ENCODE results near the gene ARL1. TPM values are rescaled to one million over a fixed set of nuclear protein-coding genes. Genes with fewer than 3 reads are reported as not detected.

The ARL1 gene
- total and polyA plus RNA-seq, 2 of the 13 experiments (the other 11 are each of a cell fraction or from before 2014, with no cell fraction given) = 90.9 to 123 TPM

DNA sequence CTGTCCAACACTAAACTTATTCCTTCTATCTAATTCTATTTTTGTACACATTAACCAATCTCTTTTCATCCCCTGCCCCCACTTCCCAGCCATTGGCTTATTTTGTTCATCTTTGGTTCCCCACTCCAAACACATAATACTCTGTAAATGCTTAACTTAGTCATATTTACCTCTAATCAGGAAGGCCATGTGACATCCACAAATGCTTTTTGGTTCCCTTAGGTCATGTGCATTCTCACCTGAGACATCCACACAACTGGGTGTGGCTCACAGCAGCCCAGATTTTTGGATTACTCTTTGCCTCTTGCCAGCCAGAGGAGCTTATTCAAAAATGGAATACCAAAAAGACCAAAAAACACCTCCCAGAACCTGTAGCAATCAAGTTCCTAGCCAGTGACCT lies 28.4 kb downstream of the ARL1 start:
- POLR2A ChIA-PET = no interaction called here
- H3K4me2 ChIP-seq (ENCODE audit: low read depth, low read length) = no peak overlapping the region
- BruUV-seq (replicated peaks) = no TSS peak
- no peak overlapping the region for H2AFZ ChIP-seq (ENCODE audit: low read length)
- no peaks in the 10 kb centered on the region for H3K79me2 ChIP-seq (ENCODE audit: insufficient read depth, low read length)
- intact Hi-C loops (cut with micrococcal nuclease; ENCODE audit: unreplicated experiment) (no loop called here), in situ Hi-C loops (cut with HindIII; ENCODE audit: extremely low pct_ligation_motif_present, low pct_unique_long_range_greater_than_20kb) (no loop called here)
- DNase-seq (ENCODE audit: low spot score) (no peak), FAIRE-seq (no peak), ATAC-seq (no peak; the same call in 2 of the 3 replicates)
- no peaks in the 10 kb centered on the region for H3K9me3 ChIP-seq (ENCODE audit: low read length)
- no peaks in the 10 kb centered on the region for H4K20me1 ChIP-seq (ENCODE audit: insufficient read depth, low read length)
- H3K9ac ChIP-seq (ENCODE audit: insufficient read depth, low read depth, low read length) = no peak overlapping the region
- H3K4me3 ChIP-seq (replicated peaks in 1 of 3; ENCODE audit: insufficient read depth in 1 of 3, low read depth in 2 of 3, low read length in 3 of 3) = no peak overlapping the region
- peaks cover 13 to 45% of the 10 kb centered on the region in 2 experiments; a peak in 4 of 5 replicates for H3K36me3 ChIP-seq (replicated peaks in 1 of 2; ENCODE audit: control insufficient read depth in 1 of 2, insufficient read depth in 2 of 2, low read length in 2 of 2)
- no peak for TF ChIP-seq MBD4 (IDR thresholded peaks at IDR 0.05; ENCODE audit: borderline replicate concordance, low read length)
- no peak for TF ChIP-seq PITX1 (CRISPR knock-in tag; IDR thresholded peaks at IDR 0.05)
- no peak for TF ChIP-seq NR2C2 (CRISPR knock-in tag; IDR thresholded peaks at IDR 0.05; ENCODE audit: borderline replicate concordance)
- no peak for TF ChIP-seq MED1 (CRISPR knock-in tag; IDR thresholded peaks at IDR 0.05)
- no peak for TF ChIP-seq ZNF124 (CRISPR knock-in tag; IDR thresholded peaks at IDR 0.05)
- TF ChIP-seq SSRP1 (CRISPR knock-in tag; IDR thresholded peaks at IDR 0.05) = no peak
- no peak for TF ChIP-seq THYN1 (CRISPR knock-in tag; IDR thresholded peaks at IDR 0.05; ENCODE audit: borderline replicate concordance, low read depth)
- TF ChIP-seq, protein P1, sequence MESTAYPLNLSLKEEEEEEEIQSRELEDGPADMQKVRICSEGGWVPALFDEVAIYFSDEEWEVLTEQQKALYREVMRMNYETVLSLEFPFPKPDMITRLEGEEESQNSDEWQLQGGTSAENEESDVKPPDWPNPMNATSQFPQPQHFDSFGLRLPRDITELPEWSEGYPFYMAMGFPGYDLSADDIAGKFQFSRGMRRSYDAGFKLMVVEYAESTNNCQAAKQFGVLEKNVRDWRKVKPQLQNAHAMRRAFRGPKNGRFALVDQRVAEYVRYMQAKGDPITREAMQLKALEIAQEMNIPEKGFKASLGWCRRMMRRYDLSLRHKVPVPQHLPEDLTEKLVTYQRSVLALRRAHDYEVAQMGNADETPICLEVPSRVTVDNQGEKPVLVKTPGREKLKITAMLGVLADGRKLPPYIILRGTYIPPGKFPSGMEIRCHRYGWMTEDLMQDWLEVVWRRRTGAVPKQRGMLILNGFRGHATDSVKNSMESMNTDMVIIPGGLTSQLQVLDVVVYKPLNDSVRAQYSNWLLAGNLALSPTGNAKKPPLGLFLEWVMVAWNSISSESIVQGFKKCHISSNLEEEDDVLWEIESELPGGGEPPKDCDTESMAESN (CRISPR knock-in tag; conservative IDR thresholded peaks at IDR 0.05) = no peak
- CTCF ChIA-PET (ENCODE audit: low intra/inter-chr PET ratio, low total read pairs) = no interaction called here
- H3K4me1 ChIP-seq (ENCODE audit: insufficient read depth, low read length) = peaks cover 11% of the 10 kb centered on the region
- H3K27me3 ChIP-seq (ENCODE audit: control insufficient read depth in 1 of 2, insufficient read depth in 2 of 2, low read length in 2 of 2) = no peaks in the 10 kb centered on the region
- no peak overlapping the region for H3K27ac ChIP-seq (ENCODE audit: extremely low read length, insufficient read depth, low read length)

DNA sequence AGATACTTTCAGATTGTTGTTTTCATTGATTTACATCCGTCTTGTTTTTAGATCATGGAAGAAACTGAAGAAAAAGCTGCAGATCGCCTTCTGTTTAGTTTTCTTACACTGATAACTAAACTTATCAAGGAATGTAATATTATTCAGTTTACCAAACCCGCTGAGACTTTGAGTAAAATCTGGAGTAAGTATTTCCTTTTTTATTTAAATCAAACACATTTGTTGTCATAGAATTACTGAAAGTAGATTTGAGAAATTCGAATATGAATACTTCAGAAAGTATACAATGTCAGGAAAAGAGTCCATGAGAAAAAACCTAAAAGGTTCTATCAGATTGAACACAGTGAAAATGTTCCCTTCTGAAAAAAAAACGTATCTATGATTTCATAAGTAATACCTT lies 32.0 kb downstream of the ARL1 start:
- TF ChIP-seq SP1 (IDR thresholded peaks at IDR 0.05) = no peak
- no peak for TF ChIP-seq SP1 (CRISPR knock-in tag; IDR thresholded peaks at IDR 0.05)
- no peak for TF ChIP-seq SIN3A (IDR thresholded peaks at IDR 0.05; ENCODE audit: borderline replicate concordance, low read depth, low read length)
- TF ChIP-seq ZNF263 (CRISPR knock-in tag; IDR thresholded peaks at IDR 0.05) = no peak
- no peak for TF ChIP-seq HNRNPK (IDR thresholded peaks at IDR 0.05; ENCODE audit: low read depth, low read length, poor library complexity, severe bottlenecking)
- no peak for TF ChIP-seq ZNF768 (CRISPR knock-in tag; IDR thresholded peaks at IDR 0.05)
- no peak for TF ChIP-seq TBL1XR1 (IDR thresholded peaks at IDR 0.05; ENCODE audit: borderline replicate concordance, low read length, partially characterized antibody)
- no peak for TF ChIP-seq ZFP1 (CRISPR knock-in tag; IDR thresholded peaks at IDR 0.05)
- TF ChIP-seq, protein P2, sequence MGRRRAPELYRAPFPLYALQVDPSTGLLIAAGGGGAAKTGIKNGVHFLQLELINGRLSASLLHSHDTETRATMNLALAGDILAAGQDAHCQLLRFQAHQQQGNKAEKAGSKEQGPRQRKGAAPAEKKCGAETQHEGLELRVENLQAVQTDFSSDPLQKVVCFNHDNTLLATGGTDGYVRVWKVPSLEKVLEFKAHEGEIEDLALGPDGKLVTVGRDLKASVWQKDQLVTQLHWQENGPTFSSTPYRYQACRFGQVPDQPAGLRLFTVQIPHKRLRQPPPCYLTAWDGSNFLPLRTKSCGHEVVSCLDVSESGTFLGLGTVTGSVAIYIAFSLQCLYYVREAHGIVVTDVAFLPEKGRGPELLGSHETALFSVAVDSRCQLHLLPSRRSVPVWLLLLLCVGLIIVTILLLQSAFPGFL (CRISPR knock-in tag; IDR thresholded peaks at IDR 0.05) = no peak
- no peak for TF ChIP-seq ZNF292 (CRISPR knock-in tag; IDR thresholded peaks at IDR 0.05; ENCODE audit: borderline replicate concordance, low read depth)
- no peak for TF ChIP-seq HDAC2 (CRISPR knock-in tag; IDR thresholded peaks at IDR 0.05)
- TF ChIP-seq ATF7 (IDR thresholded peaks at IDR 0.05) = no peak
- TF ChIP-seq ATF7 (CRISPR knock-in tag; IDR thresholded peaks at IDR 0.05) = no peak
- ChIA-PET CTCF (ENCODE audit: low intra/inter-chr PET ratio, low total read pairs) (no interaction called here), POLR2A (no interaction called here)
- Histone ChIP-seq H3K9ac (ENCODE audit: insufficient read depth, low read depth, low read length) (no peak overlapping the region), H3K79me2 (ENCODE audit: insufficient read depth, low read length) (no peaks in the 10 kb centered on the region), H3K27ac (ENCODE audit: extremely low read length, insufficient read depth, low read length) (no peak overlapping the region), H3K4me1 (ENCODE audit: insufficient read depth, low read length) (peaks cover 11% of the 10 kb centered on the region), H2AFZ (ENCODE audit: low read length) (no peak overlapping the region), H3K4me3 (replicated peaks in 1 of 3; ENCODE audit: insufficient read depth in 1 of 3, low read depth in 2 of 3, low read length in 3 of 3) (no peak overlapping the region), H3K27me3 (ENCODE audit: control insufficient read depth in 1 of 2, insufficient read depth in 2 of 2, low read length in 2 of 2) (no peaks in the 10 kb centered on the region), H4K20me1 (ENCODE audit: insufficient read depth, low read length) (no peaks in the 10 kb centered on the region), H3K36me3 (replicated peaks in 1 of 2; ENCODE audit: control insufficient read depth in 1 of 2, insufficient read depth in 2 of 2, low read length in 2 of 2) (peaks cover 18 to 45% of the 10 kb centered on the region in 2 experiments), H3K9me3 (ENCODE audit: low read length) (no peaks in the 10 kb centered on the region), H3K4me2 (ENCODE audit: low read depth, low read length) (no peak overlapping the region)
- intact Hi-C loops (cut with micrococcal nuclease; ENCODE audit: unreplicated experiment) = no loop called here
- WGBS (ENCODE audit: low lambda C conversion rate) = 89% methylated on average over 5 of the region's 5 CpGs
- in situ Hi-C loops (cut with HindIII; ENCODE audit: extremely low pct_ligation_motif_present, low pct_unique_long_range_greater_than_20kb) = no loop called here
- no TSS peak for BruUV-seq (replicated peaks)
- ATAC-seq (no peak), DNase-seq (ENCODE audit: low spot score) (no peak), FAIRE-seq (no peak)

All from HepG2 (cell line).